Ishikawa (cell line): Measurements from ENCODE around the gene KLF15.

Experiments used
- CEBPB ChIP-seq: IDR thresholded peaks from 2 replicates; pipeline ENCODE4 v1.6.1; 2012
- CREB1 ChIP-seq: IDR thresholded peaks from 2 replicates; pipeline ENCODE4 v1.6.1; 2012; ENCODE audit warnings: low read depth
- EGR1 ChIP-seq: IDR thresholded peaks from 2 replicates; pipeline ENCODE4 v1.6.1; 2012
- EP300 ChIP-seq: IDR thresholded peaks from 2 replicates; pipeline ENCODE4 v1.6.1; 2012; ENCODE audit warnings: borderline replicate concordance
- FOXM1 ChIP-seq: IDR thresholded peaks from 2 replicates; pipeline ENCODE4 v1.6.1; 2012; ENCODE audit warnings: low read depth, borderline replicate concordance
- MAX ChIP-seq: IDR thresholded peaks from 2 replicates; pipeline ENCODE4 v1.6.1; 2012
- NFIC ChIP-seq: IDR thresholded peaks from 2 replicates; pipeline ENCODE4 v1.6.1; 2012
- RAD21 ChIP-seq: IDR thresholded peaks from 2 replicates; pipeline ENCODE4 v1.6.1; 2012; ENCODE audit warnings: low read depth
- TAF1 ChIP-seq: IDR thresholded peaks from 2 replicates; pipeline ENCODE4 v1.6.1; 2012; ENCODE audit warnings: low read depth, mild to moderate bottlenecking
- TCF12 ChIP-seq: IDR thresholded peaks from 2 replicates; pipeline ENCODE4 v1.6.1; 2012; ENCODE audit warnings: low read depth
- USF1 ChIP-seq: IDR thresholded peaks from 2 replicates; pipeline ENCODE4 v1.6.1; 2012
- YY1 ChIP-seq: IDR thresholded peaks from 2 replicates; pipeline ENCODE4 v1.6.1; 2012; ENCODE audit warnings: low read depth
- ZBTB7A ChIP-seq: IDR thresholded peaks from 2 replicates; pipeline ENCODE4 v1.6.1; 2012; ENCODE audit warnings: low read depth
- TF ChIP-seq, protein P1 (sequence below): IDR thresholded peaks from 2 replicates; pipeline ENCODE4 v1.6.1; 2012; ENCODE audit warnings: low read depth, mild to moderate bottlenecking

- TF ChIP-seq RAD21 (no peak), EP300 (no peak), TAF1 (no peak), TCF12 (no peak), CREB1 (no peak), NFIC (no peak), MAX (no peak), YY1 (no peak), USF1 (no peak), ZBTB7A (no peak), FOXM1 (no peak), CEBPB (no peak), EGR1 (no peak)
- TF ChIP-seq, protein P1, sequence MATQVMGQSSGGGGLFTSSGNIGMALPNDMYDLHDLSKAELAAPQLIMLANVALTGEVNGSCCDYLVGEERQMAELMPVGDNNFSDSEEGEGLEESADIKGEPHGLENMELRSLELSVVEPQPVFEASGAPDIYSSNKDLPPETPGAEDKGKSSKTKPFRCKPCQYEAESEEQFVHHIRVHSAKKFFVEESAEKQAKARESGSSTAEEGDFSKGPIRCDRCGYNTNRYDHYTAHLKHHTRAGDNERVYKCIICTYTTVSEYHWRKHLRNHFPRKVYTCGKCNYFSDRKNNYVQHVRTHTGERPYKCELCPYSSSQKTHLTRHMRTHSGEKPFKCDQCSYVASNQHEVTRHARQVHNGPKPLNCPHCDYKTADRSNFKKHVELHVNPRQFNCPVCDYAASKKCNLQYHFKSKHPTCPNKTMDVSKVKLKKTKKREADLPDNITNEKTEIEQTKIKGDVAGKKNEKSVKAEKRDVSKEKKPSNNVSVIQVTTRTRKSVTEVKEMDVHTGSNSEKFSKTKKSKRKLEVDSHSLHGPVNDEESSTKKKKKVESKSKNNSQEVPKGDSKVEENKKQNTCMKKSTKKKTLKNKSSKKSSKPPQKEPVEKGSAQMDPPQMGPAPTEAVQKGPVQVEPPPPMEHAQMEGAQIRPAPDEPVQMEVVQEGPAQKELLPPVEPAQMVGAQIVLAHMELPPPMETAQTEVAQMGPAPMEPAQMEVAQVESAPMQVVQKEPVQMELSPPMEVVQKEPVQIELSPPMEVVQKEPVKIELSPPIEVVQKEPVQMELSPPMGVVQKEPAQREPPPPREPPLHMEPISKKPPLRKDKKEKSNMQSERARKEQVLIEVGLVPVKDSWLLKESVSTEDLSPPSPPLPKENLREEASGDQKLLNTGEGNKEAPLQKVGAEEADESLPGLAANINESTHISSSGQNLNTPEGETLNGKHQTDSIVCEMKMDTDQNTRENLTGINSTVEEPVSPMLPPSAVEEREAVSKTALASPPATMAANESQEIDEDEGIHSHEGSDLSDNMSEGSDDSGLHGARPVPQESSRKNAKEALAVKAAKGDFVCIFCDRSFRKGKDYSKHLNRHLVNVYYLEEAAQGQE, result no peak
Observed at GRCh38 chr3:126344380-126345041, 12.7 kb downstream of the KLF15 start.
